NCI-H2107 treated with DMSO at 0.1 percent for 48 hours (cell line): ENCODE measurements around the gene C1orf116.
A peak's percentile ranks its signal among the peaks of the same experiment; 100 is the strongest.
"Not testable (repeated sequence)": the region's sequence is repeated elsewhere in the genome, so short reads cannot be mapped to it uniquely, and the experiment has no call there.

Source experiments
- DNase-seq: peaks from one replicate; lab custom pipeline; 2025; ENCODE audit not compliant: unreplicated experiment; lab: John Stamatoyannopoulos, UW

The C1orf116 gene

GRCh38 chr1:207059881-207060280 is 27.3 kb upstream of the C1orf116 start:
- no peak for DNase-seq

- DNase-seq, result peak; percentile 100
Measured at GRCh38 chr1:207058878-207059867, 26.6 kb upstream of the C1orf116 start.

- DNase-seq, result peak; percentile 69
Measured at GRCh38 chr1:207058252-207058651, 25.7 kb upstream of the C1orf116 start.

GRCh38 chr1:207056673-207057072 is 24.1 kb upstream of the C1orf116 start:
- DNase-seq, result peak; percentile 60

GRCh38 chr1:207055386-207056001 is 22.9 kb upstream of the C1orf116 start:
- no peak for DNase-seq

GRCh38 chr1:207054491-207054890 is 21.9 kb upstream of the C1orf116 start:
- peak; percentile 38 for DNase-seq

- DNase-seq, result peak; percentile 99
Measured at GRCh38 chr1:207052911-207053769, 20.6 kb upstream of the C1orf116 start, which contains the start of gene PFKFB2. Gene PFKFB2, plus strand, starts transcription at chr1:207053275. Its CDS starts 1,443 bp downstream, at chr1:207054718.

- DNase-seq, result peak; percentile 90
Measured at GRCh38 chr1:207051191-207051943, 18.8 kb upstream of the C1orf116 start, which contains the start of gene YOD1. Gene YOD1, minus strand, starts transcription at chr1:207051208. Its CDS starts 178 bp downstream, at chr1:207051030.

GRCh38 chr1:207050480-207051190 is 18.1 kb upstream of the C1orf116 start:
- peak; percentile 85 for DNase-seq

- peak; percentile 45 for DNase-seq
Measured at GRCh38 chr1:207049974-207050391, 17.4 kb upstream of the C1orf116 start.

- no peak for DNase-seq
Measured at GRCh38 chr1:207049514-207049913, 17.0 kb upstream of the C1orf116 start.

GRCh38 chr1:207049054-207049453 is 16.5 kb upstream of the C1orf116 start:
- no peak for DNase-seq

GRCh38 chr1:207048041-207048440 is 15.5 kb upstream of the C1orf116 start:
- DNase-seq, result no peak

GRCh38 chr1:207047505-207047904 is 14.9 kb upstream of the C1orf116 start:
- DNase-seq, result no peak

GRCh38 chr1:207045453-207045852 is 12.9 kb upstream of the C1orf116 start:
- DNase-seq, result no peak

GRCh38 chr1:207041397-207041796 is 8.8 kb upstream of the C1orf116 start:
- DNase-seq, result not testable (repeated sequence)

- DNase-seq, result no peak
Measured at GRCh38 chr1:207040181-207040533, 7.6 kb upstream of the C1orf116 start.

GRCh38 chr1:207039380-207040180 is 7.0 kb upstream of the C1orf116 start:
- no peak for DNase-seq

- no peak for DNase-seq
Measured at GRCh38 chr1:207036865-207037264, 4.3 kb upstream of the C1orf116 start.
